Tibial artery (tissue), 4 donors: ENCODE data around the gene BRDT.

Experiments
- DNase-seq, 2 donors: peaks; one replicate each; pipeline ENCODE4 v3.0.0-alpha.2; 2019
- H3K27ac ChIP-seq, 2 donors: fragments of 200-600 bp; sonication (generic) in 1 of 2; 1 replicate in 1 of 2; 2 replicates in 1 of 2; pipeline ENCODE4 v1.5.1; 2018 to 2019; ENCODE audit warnings: mild to moderate bottlenecking in 1 of 2
- H3K27me3 ChIP-seq, 2 donors: fragments of 200-600 bp; sonication (generic) in 1 of 2; one replicate each; pipeline versions ENCODE4 v1.5.1 to v1.6.0; 2016 to 2019
- H3K36me3 ChIP-seq, 3 donors: fragments of 200-600 bp; sonication (generic) in 2 of 3; one replicate each; pipeline ENCODE4 v1.5.1; 2016 to 2019; ENCODE audit warnings: mild to moderate bottlenecking in 2 of 3
- H3K4me1 ChIP-seq, 4 donors: fragments of 200-600 bp; sonication (generic) in 2 of 4; 1 replicate in 3 of 4; 2 replicates in 1 of 4; pipeline ENCODE4 v1.5.1; 2016 to 2019
- H3K4me3 ChIP-seq, 2 donors: fragments of 200-600 bp; sonication (generic) in 1 of 2; 1 replicate in 1 of 2; 2 replicates in 1 of 2; pipeline ENCODE4 v1.5.1; 2018 to 2019; ENCODE audit warnings: mild to moderate bottlenecking in 2 of 2
- H3K9me3 ChIP-seq, 3 donors: fragments of 200-600 bp; sonication (generic) in 1 of 3; one replicate each; pipeline ENCODE4 v1.5.1; 2016 to 2019
- CTCF ChIP-seq, 2 experiments: fragments of 200-600 bp in 1 of 2; fragments of 450-650 bp in 1 of 2; IDR thresholded peaks; one replicate each; pipeline ENCODE4 v1.5.1; 2017 to 2019; ENCODE audit warnings: antibody characterized with exemption in 2 of 2, mild to moderate bottlenecking in 1 of 2, moderate library complexity in 1 of 2
- intact Hi-C: fragments of 100-400 bp; cut with DNase I; formaldehyde crosslinking; loops from one replicate; pipeline ENCODE4 v1.15.0; 2023; ENCODE audit warnings: low total_unique reads

BRDT gene

GRCh38 chr1:91949356-91949699 is at the start of gene BRDT:
Gene BRDT (plus strand): TSS chr1:91949401. CDS start chr1:91962755, 13,354 bp downstream.
- DNase-seq = no peak
- no peak for TF ChIP-seq CTCF (IDR thresholded peaks at IDR 0.05)

GRCh38 chr1:91900562-91900961 is 48.6 kb upstream of the BRDT start:
- no peak for DNase-seq
- Histone ChIP-seq H3K4me3 (no peak overlapping the region), H3K27me3 (no peaks in the 10 kb centered on the region), H3K36me3 (no peaks in the 10 kb centered on the region), H3K9me3 (no peaks in the 10 kb centered on the region), H3K4me1 (peaks cover 0 to 14% (median 0%) of the 10 kb centered on the region in 4 donors), H3K27ac (no peak overlapping the region)
- intact Hi-C loops = no loop called here
- no peak for TF ChIP-seq CTCF (IDR thresholded peaks at IDR 0.05)

More at GRCh38 chr1:91949356-91949699, at the start of gene BRDT:
- Histone ChIP-seq H3K4me3 (no peak within 1 kb of the TSS), H3K4me1 (no peaks in the 10 kb centered on the region), H3K27ac (no peak within 1 kb of the TSS), H3K27me3 (no peaks in the 10 kb centered on the region), H3K9me3 (no peaks in the 10 kb centered on the region), H3K36me3 (no peaks in the 10 kb centered on the region)
- intact Hi-C loops = no loop called here

- intact Hi-C loops = no loop called here
- Histone ChIP-seq H3K4me3 (no peak overlapping the region), H3K9me3 (no peaks in the 10 kb centered on the region), H3K4me1 (peaks cover 0 to 17% (median 0%) of the 10 kb centered on the region in 4 donors), H3K27me3 (no peaks in the 10 kb centered on the region), H3K27ac (no peak overlapping the region), H3K36me3 (no peaks in the 10 kb centered on the region)
- TF ChIP-seq CTCF (IDR thresholded peaks at IDR 0.05) = no peak
- no peak for DNase-seq
Observed at GRCh38 chr1:91901231-91901630, 48.0 kb upstream of the BRDT start.

GRCh38 chr1:91912266-91912665 is 36.9 kb upstream of the BRDT start:
- Histone ChIP-seq H3K27me3 (no peaks in the 10 kb centered on the region), H3K4me3 (no peak overlapping the region), H3K4me1 (no peaks in the 10 kb centered on the region), H3K9me3 (no peaks in the 10 kb centered on the region), H3K27ac (no peak overlapping the region), H3K36me3 (no peaks in the 10 kb centered on the region)
- no peak for TF ChIP-seq CTCF (IDR thresholded peaks at IDR 0.05)
- no peak for DNase-seq
- intact Hi-C loops = no loop called here

GRCh38 chr1:91913018-91913417 is 36.2 kb upstream of the BRDT start:
- no peak for TF ChIP-seq CTCF (IDR thresholded peaks at IDR 0.05)
- H3K36me3 ChIP-seq = no peaks in the 10 kb centered on the region

GRCh38 chr1:91916046-91916445 is 33.2 kb upstream of the BRDT start:
- intact Hi-C loops = no loop called here
- H3K4me1 ChIP-seq = no peaks in the 10 kb centered on the region
- no peak overlapping the region for H3K4me3 ChIP-seq
- no peaks in the 10 kb centered on the region for H3K9me3 ChIP-seq
- H3K27ac ChIP-seq = no peak overlapping the region
- no peaks in the 10 kb centered on the region for H3K36me3 ChIP-seq
- TF ChIP-seq CTCF (IDR thresholded peaks at IDR 0.05) = no peak
- no peak for DNase-seq
- no peaks in the 10 kb centered on the region for H3K27me3 ChIP-seq

More at GRCh38 chr1:91913018-91913417, 36.2 kb upstream of the BRDT start:
- intact Hi-C loops = no loop called here
- no peak overlapping the region for H3K4me3 ChIP-seq
- no peak overlapping the region for H3K27ac ChIP-seq
- H3K4me1 ChIP-seq = no peaks in the 10 kb centered on the region
- no peaks in the 10 kb centered on the region for H3K9me3 ChIP-seq
- no peaks in the 10 kb centered on the region for H3K27me3 ChIP-seq
- DNase-seq = no peak
